ENCODE measurements around the gene RRP15.

RRP15 gene, protein sequence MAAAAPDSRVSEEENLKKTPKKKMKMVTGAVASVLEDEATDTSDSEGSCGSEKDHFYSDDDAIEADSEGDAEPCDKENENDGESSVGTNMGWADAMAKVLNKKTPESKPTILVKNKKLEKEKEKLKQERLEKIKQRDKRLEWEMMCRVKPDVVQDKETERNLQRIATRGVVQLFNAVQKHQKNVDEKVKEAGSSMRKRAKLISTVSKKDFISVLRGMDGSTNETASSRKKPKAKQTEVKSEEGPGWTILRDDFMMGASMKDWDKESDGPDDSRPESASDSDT

DNA sequence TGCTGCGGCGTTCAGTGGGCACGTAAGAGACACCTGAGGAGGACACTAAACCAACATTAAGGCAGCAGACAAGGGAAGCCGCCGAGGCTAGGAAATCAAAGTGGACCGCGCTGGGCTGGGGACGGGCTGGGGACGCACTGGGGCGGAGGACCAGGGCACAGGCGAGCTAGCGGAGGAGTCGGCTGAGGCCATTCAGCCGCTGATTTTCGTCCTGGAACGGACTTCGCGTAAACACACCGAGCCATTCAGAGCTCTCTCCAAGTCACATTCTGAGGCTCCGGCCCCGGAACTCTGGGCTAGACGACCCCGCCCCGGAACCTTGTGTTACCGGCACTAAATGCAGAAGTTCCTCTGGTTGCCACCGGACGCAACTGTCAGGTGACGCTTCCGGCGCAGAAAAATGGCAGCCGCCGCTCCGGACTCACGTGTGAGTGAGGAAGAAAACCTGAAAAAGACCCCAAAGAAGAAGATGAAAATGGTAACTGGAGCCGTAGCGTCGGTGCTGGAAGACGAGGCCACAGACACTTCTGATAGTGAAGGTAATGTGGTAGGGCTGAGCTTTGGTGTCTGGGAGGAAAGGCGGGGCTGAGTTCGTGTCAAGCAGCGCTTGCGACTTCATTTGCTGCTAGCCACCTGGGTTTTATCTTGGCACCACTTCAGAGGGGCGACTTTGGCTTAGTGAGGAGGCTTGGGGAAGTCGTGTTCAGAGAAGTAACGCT lies at the start of gene RRP15:
TSS of gene RRP15 (plus strand) at position 377 of the 719 bp plus-strand sequence. CDS start at position 401, 24 bp downstream.
- DNase-seq, result peak; percentile 83 to 86

DNA sequence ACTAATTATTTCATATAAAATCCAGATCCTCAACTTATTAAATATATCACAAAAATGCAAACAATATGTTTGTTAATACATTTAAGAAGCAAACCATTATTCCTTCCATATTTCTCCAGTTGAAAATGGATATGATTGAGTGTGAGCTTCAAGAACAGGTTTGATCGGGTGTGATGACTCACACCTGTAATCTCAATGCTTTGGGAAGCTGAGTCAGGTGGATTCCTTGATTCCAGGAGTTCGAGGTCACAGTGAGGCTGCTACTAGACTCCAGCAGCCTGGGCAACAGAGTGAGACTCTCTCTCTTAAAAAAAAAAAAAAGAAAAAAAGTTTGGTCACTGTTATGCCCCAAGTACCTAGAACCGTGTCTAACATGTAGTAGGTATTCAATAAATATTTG lies 42.9 kb upstream of the RRP15 start:
- DNase-seq, result no peak

- no peak for DNase-seq
These were observed 37.8 kb upstream of the RRP15 start for GRCh38 chr1:218247339-218247738.

- no peak for DNase-seq
These were observed 35.6 kb upstream of the RRP15 start for GRCh38 chr1:218249338-218250140.

- DNase-seq, result no peak
These were observed 34.6 kb upstream of the RRP15 start for GRCh38 chr1:218250492-218250891.

- no peak for DNase-seq
These were observed 30.7 kb upstream of the RRP15 start for GRCh38 chr1:218254296-218254946.

DNA sequence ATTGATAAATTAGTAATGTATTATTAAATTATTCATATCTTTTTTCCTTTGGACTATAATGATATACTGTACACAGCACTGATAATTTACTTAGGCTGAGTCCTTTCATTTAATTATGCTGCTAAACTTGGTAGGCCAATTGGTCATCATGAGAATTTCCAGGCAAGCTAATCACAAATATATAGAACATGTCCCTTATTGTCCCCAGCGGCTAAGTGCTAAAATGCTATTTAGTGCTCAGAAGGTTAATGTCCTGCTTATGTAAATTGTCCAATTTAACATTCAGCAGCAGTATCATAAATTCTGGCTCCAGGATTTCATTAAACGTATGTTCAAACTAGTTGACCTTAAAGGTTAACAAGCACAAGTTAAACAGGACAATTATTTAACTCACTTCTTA lies 30.0 kb upstream of the RRP15 start:
- DNase-seq, result no peak

DNA sequence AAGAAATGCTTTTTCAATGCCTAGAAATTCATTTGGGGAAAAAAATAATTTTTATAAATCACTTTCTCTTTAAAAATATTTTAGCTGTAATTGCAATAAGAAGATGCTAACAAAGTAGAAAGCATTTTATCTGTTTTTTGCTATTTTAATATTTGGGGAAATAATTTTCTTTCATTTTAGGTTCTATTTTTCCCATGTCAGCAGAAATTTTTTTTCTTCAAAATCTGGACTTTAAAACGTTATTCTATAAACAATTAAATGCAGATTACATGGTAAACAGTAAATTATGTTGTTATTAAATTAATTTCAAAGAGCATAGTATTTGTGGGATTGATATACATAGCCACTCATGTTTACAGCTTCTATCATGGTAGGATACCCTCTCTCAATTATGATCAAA lies 27.7 kb upstream of the RRP15 start:
- DNase-seq, result no peak

- no peak for DNase-seq
These were observed 27.1 kb upstream of the RRP15 start for GRCh38 chr1:218257971-218258370.

GRCh38 chr1:218259339-218259738 lies 25.8 kb upstream of the RRP15 start:
- DNase-seq, result no peak

DNA sequence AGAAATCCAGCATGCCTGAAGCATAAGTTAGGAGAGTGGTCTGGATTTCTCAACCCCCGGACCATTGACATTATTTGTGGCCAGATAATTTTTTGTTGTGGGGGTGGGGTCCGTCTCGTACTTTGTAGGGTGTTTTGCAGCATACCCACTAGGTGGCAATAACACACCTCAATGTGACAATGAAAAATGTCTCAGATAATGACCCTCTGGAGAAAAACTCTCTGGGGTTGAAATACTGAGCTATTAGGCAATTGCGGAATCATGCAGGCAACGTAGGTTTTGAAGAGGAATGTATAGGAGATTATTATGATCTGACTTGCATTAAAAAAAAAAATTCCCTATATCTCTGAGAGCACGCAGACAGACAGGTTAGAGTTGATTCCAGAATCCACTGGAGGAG lies 25.3 kb upstream of the RRP15 start:
- DNase-seq, result no peak

- DNase-seq, result no peak
These were observed 22.8 kb upstream of the RRP15 start for GRCh38 chr1:218262259-218262658.

DNA sequence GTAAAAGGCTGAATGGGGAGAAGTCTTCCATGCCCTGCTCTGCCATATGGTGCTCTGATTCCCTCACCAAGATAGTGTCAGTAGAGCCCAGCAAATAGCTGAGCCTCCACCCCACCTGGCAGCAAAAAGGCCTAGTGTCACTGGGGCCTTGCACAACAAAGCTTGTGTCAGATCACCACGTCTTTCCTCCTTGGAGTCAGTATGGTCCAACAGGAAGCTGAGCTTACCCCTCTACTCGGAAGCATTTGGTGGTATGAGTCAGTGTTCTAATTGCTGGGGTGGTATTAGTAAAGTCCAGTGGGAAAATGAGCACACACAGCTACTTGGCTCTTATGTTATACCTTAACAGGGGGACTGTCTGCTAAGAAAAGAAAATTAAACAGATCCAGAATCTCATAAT lies 18.7 kb upstream of the RRP15 start:
- no peak for DNase-seq

DNA sequence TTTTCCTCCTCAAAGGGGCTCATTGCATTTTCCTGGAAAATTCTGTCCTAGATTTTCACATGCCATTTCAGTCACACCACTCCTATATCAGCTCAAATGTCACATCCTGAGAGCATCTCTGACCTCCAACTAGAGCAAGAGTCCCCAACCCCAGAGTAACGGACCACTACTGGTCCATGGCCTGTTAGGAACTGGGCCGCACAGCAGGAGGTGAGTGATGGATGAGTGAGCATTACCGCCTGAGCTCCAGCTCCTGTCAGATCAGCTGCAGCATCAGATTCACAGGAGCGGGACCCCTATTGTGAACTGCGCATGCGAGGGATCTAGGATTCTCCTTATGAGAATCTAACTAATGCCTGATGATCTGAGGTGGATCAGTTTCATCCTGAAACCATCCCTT lies 12.7 kb upstream of the RRP15 start:
- DNase-seq, result no peak

DNA sequence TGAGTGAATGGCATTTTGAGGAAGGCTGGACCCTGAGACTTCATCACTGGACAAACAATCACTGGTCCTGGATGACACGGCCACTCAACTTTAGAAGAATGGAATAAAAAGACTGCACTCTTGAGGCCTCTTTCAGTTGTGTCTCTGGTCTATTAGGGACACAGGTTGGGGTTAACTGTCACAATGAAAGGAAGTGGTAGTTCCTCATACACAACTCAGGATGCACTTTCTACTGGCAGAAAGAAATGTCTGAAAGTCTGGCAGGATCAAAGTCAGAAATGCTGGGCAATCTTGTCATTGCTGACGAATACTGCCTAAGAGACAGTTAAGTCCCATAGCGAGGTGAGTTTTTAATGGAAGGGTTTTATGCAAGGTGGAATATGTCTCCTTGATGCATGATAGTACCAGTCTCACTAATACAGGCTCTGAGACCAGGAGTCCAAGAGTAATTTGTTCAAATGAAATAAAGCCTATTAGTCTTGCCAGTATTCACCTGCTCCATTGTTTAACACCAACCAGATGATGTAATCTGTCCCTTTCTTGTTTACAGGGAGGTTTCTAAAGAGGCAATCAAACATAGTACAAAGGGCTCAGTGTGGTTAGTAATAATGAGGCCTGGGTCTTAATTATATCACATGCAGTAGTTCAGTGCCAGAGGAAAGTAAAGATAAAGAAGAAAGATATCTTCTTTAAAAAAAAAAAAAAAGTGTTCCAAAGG lies 11.2 kb upstream of the RRP15 start:
- no peak for DNase-seq

DNA sequence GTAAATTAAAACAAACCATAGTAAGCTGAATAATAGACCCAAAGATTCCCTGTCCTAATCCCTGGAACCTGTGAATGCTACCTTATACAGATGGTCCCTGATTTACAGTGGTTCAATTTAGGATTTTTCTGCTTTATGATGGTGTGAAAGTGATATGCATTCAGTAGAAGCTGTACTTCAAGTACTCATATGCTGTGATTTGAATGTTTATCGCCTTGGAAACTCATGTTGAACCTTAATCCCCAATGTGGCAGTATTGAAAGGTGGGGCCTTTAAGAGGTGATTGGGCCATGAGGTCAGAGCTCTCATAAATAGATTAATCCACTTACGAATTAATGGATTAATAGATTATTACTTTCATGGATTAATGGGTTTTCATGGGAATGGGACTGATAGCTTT lies 10.6 kb upstream of the RRP15 start:
- DNase-seq, result no peak

DNA sequence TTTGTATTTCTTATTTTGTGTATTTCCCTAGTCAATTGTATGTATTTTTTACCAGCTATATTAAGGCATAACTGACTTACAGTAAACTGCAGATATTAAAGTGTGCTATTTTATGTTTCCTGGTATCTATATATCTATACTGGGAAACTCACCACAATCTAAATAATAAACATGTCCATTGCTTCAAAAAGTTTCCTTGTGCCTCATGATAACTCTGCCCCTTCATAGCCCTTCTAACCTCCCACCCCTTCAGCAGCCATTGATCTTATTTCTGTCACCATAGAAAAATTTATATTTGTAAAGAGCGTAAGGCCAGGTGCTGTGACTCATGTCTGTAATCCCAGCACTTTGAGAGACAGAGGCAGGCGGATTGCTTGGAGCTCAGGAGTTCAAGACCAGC lies 9.3 kb upstream of the RRP15 start:
- no peak for DNase-seq

DNA sequence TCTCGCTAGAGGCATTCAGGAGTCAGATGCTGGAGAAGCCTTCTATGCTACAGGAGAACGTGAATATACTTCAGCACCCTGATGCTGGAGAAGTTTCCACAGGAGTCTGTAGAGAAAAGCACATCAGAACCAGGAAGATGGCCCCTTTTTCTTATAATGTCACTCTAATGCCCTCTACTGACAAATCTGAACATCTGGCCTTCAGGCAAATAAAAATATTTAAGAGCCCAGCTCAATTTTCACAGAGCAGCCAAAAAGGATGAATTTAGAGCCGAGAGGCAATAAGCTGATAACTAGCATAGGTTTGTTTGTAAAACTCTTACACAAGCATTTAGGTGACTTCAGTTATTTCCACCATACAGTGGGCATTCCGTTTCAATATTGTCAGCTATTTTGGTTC lies 3.8 kb upstream of the RRP15 start:
- no peak for DNase-seq

DNA sequence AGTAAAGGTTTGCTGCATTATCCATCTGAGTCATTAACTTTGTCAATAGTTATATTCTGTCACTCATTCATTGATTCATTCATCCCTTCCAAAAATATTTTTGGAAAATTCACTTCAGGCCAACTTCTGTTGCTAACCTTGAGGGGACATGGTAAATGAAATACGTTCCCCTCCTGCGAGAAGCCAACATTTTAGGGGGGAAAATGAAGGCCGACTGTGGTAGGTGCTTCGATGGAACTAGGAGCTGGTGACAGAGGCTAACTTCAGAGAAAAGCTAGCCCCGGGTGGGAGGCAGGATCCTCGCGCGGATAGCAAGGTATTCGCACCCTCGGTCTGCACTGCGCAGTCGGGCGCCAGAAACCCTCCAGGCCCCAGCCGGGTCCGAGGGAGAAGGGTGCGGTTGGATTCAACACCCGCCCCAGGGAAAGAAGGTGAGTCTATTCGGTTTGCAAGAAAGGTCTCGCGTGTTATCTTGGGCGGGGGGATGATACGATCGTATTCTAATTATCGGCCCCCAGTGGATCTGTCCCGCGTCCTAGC lies 646 bp upstream of the RRP15 start:
- peak in 1 of 2 donors; percentile 6 for DNase-seq

GRCh38 chr1:218292515-218292914 lies 7.4 kb downstream of the RRP15 start:
- no peak for DNase-seq

DNA sequence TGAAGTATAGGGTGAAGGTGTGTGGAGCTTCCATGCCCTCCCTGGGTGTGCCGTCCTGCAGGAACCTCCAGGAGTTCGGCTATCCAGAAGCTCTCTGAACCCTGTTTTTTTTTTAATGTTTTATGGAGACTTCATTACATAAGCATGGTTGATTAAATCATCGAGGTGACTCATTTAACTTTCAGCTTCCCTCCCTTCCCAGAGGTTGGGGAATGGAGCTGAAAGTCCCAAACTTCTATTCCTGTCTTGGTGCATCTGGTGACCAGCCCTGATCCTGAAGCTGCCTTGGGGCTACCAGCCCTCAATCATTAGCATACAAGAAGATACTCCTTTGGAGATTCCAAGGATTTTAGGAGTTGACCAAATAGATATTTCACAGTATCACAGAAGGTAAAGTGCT lies 9.5 kb downstream of the RRP15 start:
- no peak for DNase-seq

- no peak for DNase-seq
These were observed 11.1 kb downstream of the RRP15 start for GRCh38 chr1:218296162-218296561.

Measured in stimulated activated CD4-positive, alpha-beta T cell treated with anti-CD3 and anti-CD28 coated beads, Interleukin-2, amount 100 ng/mL, for 48 hours (primary cell).